Fibroblast of skin of left quadriceps (primary cell): Measurements from ENCODE around the gene COL27A1.
"Not testable (repeated sequence)": the region's sequence is repeated elsewhere in the genome, so short reads cannot be mapped to it uniquely, and the experiment has no call there.

ENCODE experiments used
- DNase-seq, 2 experiments: peaks; one replicate each; pipeline ENCODE4 v3.0.0-alpha.2; 2013; ENCODE audit warnings: low read depth in 2 of 2

COL27A1 gene

GRCh38 chr9:114322831-114323531 is 167.6 kb downstream of the COL27A1 start, which contains the start of gene ORM1:
ORM1 (plus strand) TSS chr9:114323098; CDS start chr9:114323134, 36 bp downstream.
- DNase-seq: not testable (repeated sequence)

GRCh38 chr9:114323849-114324248 is 168.5 kb downstream of the COL27A1 start:
- DNase-seq: not testable (repeated sequence)

- DNase-seq: no peak
Observed at GRCh38 chr9:114324492-114324891, 169.2 kb downstream of the COL27A1 start.

GRCh38 chr9:114324965-114325364 is 169.6 kb downstream of the COL27A1 start:
- not testable (repeated sequence) for DNase-seq

- DNase-seq: not testable (repeated sequence)
Observed at GRCh38 chr9:114325684-114326254, 170.4 kb downstream of the COL27A1 start.

GRCh38 chr9:114327749-114328148 is 172.4 kb downstream of the COL27A1 start:
- DNase-seq: no peak

- DNase-seq: not testable (repeated sequence)
Observed at GRCh38 chr9:114328357-114328820, 173.1 kb downstream of the COL27A1 start.

- not testable (repeated sequence) for DNase-seq
Observed at GRCh38 chr9:114328937-114329624, 173.7 kb downstream of the COL27A1 start.

GRCh38 chr9:114329625-114330022 is 174.3 kb downstream of the COL27A1 start, which contains the start of gene ORM2:
ORM2 (plus strand) TSS chr9:114329869; CDS start chr9:114329905, 36 bp downstream.
- DNase-seq: not testable (repeated sequence)

GRCh38 chr9:114330636-114331035 is 175.3 kb downstream of the COL27A1 start:
- DNase-seq: no peak

- DNase-seq: not testable (repeated sequence)
Observed at GRCh38 chr9:114331229-114332195, 176.2 kb downstream of the COL27A1 start.

GRCh38 chr9:114332474-114333040 is 177.2 kb downstream of the COL27A1 start:
- DNase-seq: not testable (repeated sequence)

- not testable (repeated sequence) for DNase-seq
Observed at GRCh38 chr9:114333718-114334117, 178.4 kb downstream of the COL27A1 start.

GRCh38 chr9:114334490-114334889 is 179.2 kb downstream of the COL27A1 start:
- DNase-seq: no peak

- DNase-seq: no peak
Observed at GRCh38 chr9:114335745-114336144, 180.4 kb downstream of the COL27A1 start.

- DNase-seq: no peak
Observed at GRCh38 chr9:114336157-114336556, 180.8 kb downstream of the COL27A1 start.

GRCh38 chr9:114336699-114337395 is 181.5 kb downstream of the COL27A1 start:
- no peak for DNase-seq

GRCh38 chr9:114338187-114338586 is 182.8 kb downstream of the COL27A1 start:
- DNase-seq: no peak

- no peak for DNase-seq
Observed at GRCh38 chr9:114339130-114339908, 184.0 kb downstream of the COL27A1 start.
